Pancreas (tissue), 10 donors: ENCODE results near the gene DCDC1. TPM values are rescaled to one million over a fixed set of nuclear protein-coding genes. Genes with fewer than 3 reads are reported as not detected.

ENCODE experiments used
- ATAC-seq, 4 donors: fragments of 200-7000 bp; cut with Tn5 transposase; one replicate each; pipeline versions ENCODE4 v1.8.0 to v1.9.1; 2020; ENCODE audit warnings: mild to moderate bottlenecking in 4 of 4, moderate library complexity in 4 of 4
- DNase-seq, 6 donors: peaks; one replicate each; pipeline ENCODE4 v3.0.0-alpha.2; 2020
- FAIRE-seq: peaks from 2 replicates; lab custom pipeline; 2012; peaks lifted over from hg19 to GRCh38; lab: Jason Lieb, UNC
- H3K27ac ChIP-seq, 4 donors: fragments of 200-600 bp; sonication (generic); 1 replicate in 3 of 4; 2 replicates in 1 of 4; pipeline versions ENCODE4 v1.5.0 to v1.8.0; 2020
- H3K27me3 ChIP-seq, 4 donors: fragments of 200-600 bp; one replicate each; pipeline ENCODE4 v1.8.0; 2021
- H3K36me3 ChIP-seq, 3 donors: fragments of 200-600 bp; sonication (generic) in 1 of 3; one replicate each; pipeline versions ENCODE4 v1.5.0 to v1.8.0; 2020 to 2021
- H3K4me1 ChIP-seq, 3 donors: fragments of 200-600 bp; one replicate each; pipeline ENCODE4 v1.8.0; 2021
- H3K4me3 ChIP-seq, 4 donors: fragments of 200-600 bp; sonication (generic) in 2 of 4; one replicate each; pipeline versions ENCODE4 v1.5.0 to v1.8.0; 2020 to 2021
- H3K9me3 ChIP-seq, 4 donors: fragments of 200-600 bp; one replicate each; pipeline ENCODE4 v1.8.0; 2021
- CTCF ChIP-seq, 4 donors: fragments of 200-600 bp; sonication (generic) in 3 of 4; IDR thresholded peaks; one replicate each; pipeline versions ENCODE4 v1.5.0 to v1.8.0; 2021; ENCODE audit warnings: antibody characterized with exemption in 4 of 4
- WGBS, 2 donors: extraction: QIAGEN DNeasy Blood & Tissue Kit; methylation state at CpG; one replicate each; pipeline ENCODE4 v1.1.7; 2013; 5-methylcytosine and 5-hydroxymethylcytosine counted together
- intact Hi-C, 3 donors: fragments of 100-400 bp; cut with DNase I; formaldehyde crosslinking; loops; one replicate each; pipeline versions ENCODE4 v1.11.1 to v1.14.2; 2022
- polyA plus RNA-seq, 2 donors: library from polyadenylated mRNA; stranded (reverse); fragments of 200-250 nt; gene quantifications; one replicate each; pipeline ENCODE4 v1.2.3, GENCODE V29; 2013
- total RNA-seq, 6 donors: library from RNA; stranded (reverse); fragmentation: NEBNext Ultra II Directional in 4 of 6; extraction: Animal tissue kit (Norgen Biotek cat#: 25700) in 4 of 6; gene quantifications; one replicate each; pipeline versions ENCODE4 v1.2.1 to v1.2.4, GENCODE V29; 2021 to 2023
- donor health status: healthy with polysubstance abuse.
- donor health status: DM: no; HTN: no; CAD: no; lungs with moderate emphysema.
- donor health status: DM: no; HTN: no; CAD: no.
- donor health status: control.
- donor health status: control.
- donor health status: Bipolar disorder and iron deficiency.
- donor health status: DM: yes; HTN: yes; CAD: no.
- donor health status: DM: no; HTN: no; CAD: no.
- donor health status: DM: no; HTN: no; CAD: no.
- donor health status: DM: yes; HTN: yes; CAD: no.

Gene DCDC1
- total and polyA plus RNA-seq, 8 donors, result 0.40 to 1.2 (median 0.68) TPM

- DNase-seq (no peak), ATAC-seq (no peak), FAIRE-seq (no peak)
- Histone ChIP-seq H3K36me3 (no peaks in the 10 kb centered on the region), H3K27me3 (no peaks in the 10 kb centered on the region), H3K4me3 (no peak overlapping the region), H3K9me3 (no peaks in the 10 kb centered on the region), H3K27ac (no peak overlapping the region), H3K4me1 (peaks cover 0 to 4% (median 0%) of the 10 kb centered on the region in 3 donors)
- no peak for TF ChIP-seq CTCF (IDR thresholded peaks at IDR 0.05)
- 79 to 82% methylated on average over 2 of the region's 2 CpGs for WGBS, 2 donors
- intact Hi-C loops, result no loop called here
Measured at GRCh38 chr11:30860146-30860545, 509.4 kb downstream of the DCDC1 start.

GRCh38 chr11:30859669-30860068 lies 509.9 kb downstream of the DCDC1 start:
- Histone ChIP-seq H3K4me1 (peaks cover 0 to 4% (median 0%) of the 10 kb centered on the region in 3 donors), H3K9me3 (no peaks in the 10 kb centered on the region), H3K4me3 (no peak overlapping the region), H3K36me3 (no peaks in the 10 kb centered on the region), H3K27me3 (no peaks in the 10 kb centered on the region), H3K27ac (no peak overlapping the region)
- intact Hi-C loops, result loop anchor here in 2 of 3 donors (5.0 to 10.0 kb wide), 2 partner anchors 512 to 515 kb away; no protein-coding TSS in a partner anchor
- FAIRE-seq (no peak), ATAC-seq (no peak), DNase-seq (no peak)
- TF ChIP-seq CTCF (IDR thresholded peaks at IDR 0.05), result no peak
- WGBS, 2 donors, result 69 to 70% methylated on average over 3 of the region's 3 CpGs

GRCh38 chr11:30855383-30856006 lies 514.0 kb downstream of the DCDC1 start:
- Histone ChIP-seq H3K4me3 (no peak overlapping the region), H3K4me1 (no peaks in the 10 kb centered on the region), H3K9me3 (no peaks in the 10 kb centered on the region), H3K27ac (no peak overlapping the region), H3K27me3 (no peaks in the 10 kb centered on the region), H3K36me3 (no peaks in the 10 kb centered on the region)
- peak; percentile 67 for FAIRE-seq
- DNase-seq, result no peak
- intact Hi-C loops, result loop anchor here in 2 of 3 donors (5.0 to 10.0 kb wide), 2 partner anchors 508 to 511 kb away; no protein-coding TSS in a partner anchor
- peak in 3 of 4 donors; percentile 13 to 35 (median 13) for TF ChIP-seq CTCF (IDR thresholded peaks at IDR 0.05)
- ATAC-seq, result peak in 3 of 4 donors; percentile 47 to 67 (median 60)
- WGBS, 2 donors, result 41 to 42% methylated on average over 5 of the region's 5 CpGs

- FAIRE-seq, result no peak
- Histone ChIP-seq H3K27me3 (no peaks in the 10 kb centered on the region), H3K27ac (no peak overlapping the region), H3K4me3 (no peak overlapping the region), H3K9me3 (no peaks in the 10 kb centered on the region), H3K4me1 (no peaks in the 10 kb centered on the region), H3K36me3 (no peaks in the 10 kb centered on the region)
- ATAC-seq, result no peak
- DNase-seq, result no peak
- no peak for TF ChIP-seq CTCF (IDR thresholded peaks at IDR 0.05)
- intact Hi-C loops, result loop anchor here in 1 of 3 donors (10.0 kb wide), 1 partner anchor 509 kb away; no protein-coding TSS in a partner anchor
Measured at GRCh38 chr11:30853439-30853838, 516.1 kb downstream of the DCDC1 start.

GRCh38 chr11:30852645-30853044 lies 516.9 kb downstream of the DCDC1 start:
- no peaks in the 10 kb centered on the region for H3K27me3 ChIP-seq
- no peak for TF ChIP-seq CTCF (IDR thresholded peaks at IDR 0.05)
- H3K4me1 ChIP-seq, result no peaks in the 10 kb centered on the region
- no peaks in the 10 kb centered on the region for H3K9me3 ChIP-seq
- WGBS, 2 donors, result 93 to 94% methylated on average over 4 of the region's 4 CpGs
- H3K36me3 ChIP-seq, result no peaks in the 10 kb centered on the region
- intact Hi-C loops, result loop anchor here in 1 of 3 donors (10.0 kb wide), 1 partner anchor 508 kb away; no protein-coding TSS in a partner anchor
- no peak overlapping the region for H3K4me3 ChIP-seq
- H3K27ac ChIP-seq, result no peak overlapping the region
- ATAC-seq (no peak), FAIRE-seq (no peak), DNase-seq (no peak)
